ENCODE data around the gene ZSWIM6. TPM values are rescaled to one million over a fixed set of nuclear protein-coding genes. Genes with fewer than 3 reads are reported as not detected.

The ZSWIM6 gene
- total RNA-seq, 4 donors from 2014 or later, result 1.9 to 4.0 (median 3.0) TPM

DNA sequence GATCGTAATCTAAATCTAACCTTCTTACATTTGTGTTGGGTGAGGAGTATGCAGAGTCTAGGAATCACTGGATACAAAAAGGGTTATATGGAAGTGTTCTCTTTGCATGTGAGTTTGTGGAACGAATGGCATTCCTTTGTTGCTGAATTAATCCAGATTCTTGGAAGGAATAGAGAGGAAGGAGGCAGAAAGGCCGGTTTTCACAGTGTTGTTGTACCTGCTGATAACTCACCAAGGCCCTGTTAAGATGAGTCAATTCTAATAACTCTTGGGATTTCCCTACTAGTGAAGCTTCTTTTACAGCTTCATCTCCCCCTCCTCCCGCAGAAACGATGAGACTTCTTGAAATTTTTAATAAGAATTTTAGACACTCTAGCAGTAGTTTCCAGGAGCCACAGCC lies 84.0 kb downstream of the ZSWIM6 start:
- H3K4me1 ChIP-seq, result no peaks in the 10 kb centered on the region
- no peaks in the 10 kb centered on the region for H3K36me3 ChIP-seq
- no peak overlapping the region for H3K27ac ChIP-seq
- intact Hi-C loops (cut with DNase I; ENCODE audit: low total_unique reads) (no loop called here), in situ Hi-C loops (cut with MboI; ENCODE audit: low sequenced_read_pairs in 4 of 4) (loop anchor here in 2 of 4 donors (10.0 to 25.0 kb wide), 2 partner anchors 91 to 104 kb away; no protein-coding TSS in a partner anchor)
- H3K9me3 ChIP-seq, result no peaks in the 10 kb centered on the region
- DNase-seq, result no peak
- TF ChIP-seq, protein P1, sequence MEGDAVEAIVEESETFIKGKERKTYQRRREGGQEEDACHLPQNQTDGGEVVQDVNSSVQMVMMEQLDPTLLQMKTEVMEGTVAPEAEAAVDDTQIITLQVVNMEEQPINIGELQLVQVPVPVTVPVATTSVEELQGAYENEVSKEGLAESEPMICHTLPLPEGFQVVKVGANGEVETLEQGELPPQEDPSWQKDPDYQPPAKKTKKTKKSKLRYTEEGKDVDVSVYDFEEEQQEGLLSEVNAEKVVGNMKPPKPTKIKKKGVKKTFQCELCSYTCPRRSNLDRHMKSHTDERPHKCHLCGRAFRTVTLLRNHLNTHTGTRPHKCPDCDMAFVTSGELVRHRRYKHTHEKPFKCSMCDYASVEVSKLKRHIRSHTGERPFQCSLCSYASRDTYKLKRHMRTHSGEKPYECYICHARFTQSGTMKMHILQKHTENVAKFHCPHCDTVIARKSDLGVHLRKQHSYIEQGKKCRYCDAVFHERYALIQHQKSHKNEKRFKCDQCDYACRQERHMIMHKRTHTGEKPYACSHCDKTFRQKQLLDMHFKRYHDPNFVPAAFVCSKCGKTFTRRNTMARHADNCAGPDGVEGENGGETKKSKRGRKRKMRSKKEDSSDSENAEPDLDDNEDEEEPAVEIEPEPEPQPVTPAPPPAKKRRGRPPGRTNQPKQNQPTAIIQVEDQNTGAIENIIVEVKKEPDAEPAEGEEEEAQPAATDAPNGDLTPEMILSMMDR (IDR thresholded peaks at IDR 0.05 in 4 of 5, conservative IDR thresholded peaks at IDR 0.05 in 1 of 5), result no peak
- TF ChIP-seq POLR2A (IDR thresholded peaks at IDR 0.05), result no peak
- ATAC-seq, result no peak
- H3K27me3 ChIP-seq, result no peaks in the 10 kb centered on the region
- H3K4me3 ChIP-seq, result no peak overlapping the region

DNA sequence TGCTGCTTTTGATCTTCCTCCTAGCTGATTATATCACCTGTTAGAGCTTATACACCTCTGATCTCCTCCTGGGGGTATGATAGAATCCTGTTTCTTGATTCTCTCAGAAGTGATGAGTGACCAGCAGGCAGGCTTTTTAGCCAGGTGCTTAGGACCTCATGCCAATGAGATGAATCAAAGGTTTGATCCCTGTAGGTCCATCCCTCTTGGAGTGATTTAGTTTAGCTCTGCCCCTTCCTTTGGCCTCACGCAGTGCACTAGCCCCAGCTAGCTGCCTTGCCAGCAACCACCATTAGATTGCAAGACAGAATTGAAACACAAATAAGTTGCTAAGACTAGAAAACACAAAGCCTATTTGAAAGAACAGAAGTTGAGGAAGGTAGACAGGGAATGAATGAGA lies 84.4 kb downstream of the ZSWIM6 start:
- H3K4me1 ChIP-seq, result no peaks in the 10 kb centered on the region
- no peak for ATAC-seq
- H3K27ac ChIP-seq, result no peak overlapping the region
- H3K27me3 ChIP-seq, result no peaks in the 10 kb centered on the region
- intact Hi-C loops (cut with DNase I; ENCODE audit: low total_unique reads) (no loop called here), in situ Hi-C loops (cut with MboI; ENCODE audit: low sequenced_read_pairs in 4 of 4) (loop anchor here in 2 of 4 donors (10.0 to 25.0 kb wide), 2 partner anchors 92 to 104 kb away; no protein-coding TSS in a partner anchor)
- no peaks in the 10 kb centered on the region for H3K36me3 ChIP-seq
- TF ChIP-seq POLR2A (IDR thresholded peaks at IDR 0.05), result no peak
- TF ChIP-seq, protein P1 (IDR thresholded peaks at IDR 0.05 in 4 of 5, conservative IDR thresholded peaks at IDR 0.05 in 1 of 5), result no peak
- H3K4me3 ChIP-seq, result no peak overlapping the region
- DNase-seq, result no peak
- H3K9me3 ChIP-seq, result no peaks in the 10 kb centered on the region

DNA sequence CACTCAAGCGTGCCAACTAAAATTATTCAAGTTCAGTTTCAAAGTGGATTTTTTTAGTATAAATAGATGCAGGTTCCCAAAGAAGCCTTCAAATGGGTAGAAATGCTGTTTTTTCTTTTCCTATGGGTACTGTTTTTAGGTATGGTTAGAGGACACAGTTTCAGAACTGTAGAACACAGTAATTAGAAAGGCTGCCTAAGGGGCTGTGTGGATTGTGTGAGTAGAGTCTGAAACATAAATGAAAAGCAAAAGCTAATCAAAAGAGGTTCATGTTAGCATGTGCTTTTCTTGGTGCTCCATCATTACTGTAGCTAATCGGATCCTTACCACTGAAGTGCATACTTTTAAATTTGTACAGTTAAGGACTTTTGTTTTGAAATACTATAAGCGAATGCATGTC lies 85.3 kb downstream of the ZSWIM6 start:
- H3K9me3 ChIP-seq, result no peaks in the 10 kb centered on the region
- H3K27me3 ChIP-seq, result no peaks in the 10 kb centered on the region
- in situ Hi-C loops (cut with MboI; ENCODE audit: low sequenced_read_pairs in 4 of 4) (loop anchor here in 2 of 4 donors (10.0 to 25.0 kb wide), 2 partner anchors 93 to 105 kb away; no protein-coding TSS in a partner anchor), intact Hi-C loops (cut with DNase I; ENCODE audit: low total_unique reads) (no loop called here)
- H3K36me3 ChIP-seq, result no peaks in the 10 kb centered on the region
- H3K27ac ChIP-seq, result no peak overlapping the region
- ATAC-seq, result no peak
- DNase-seq, result no peak
- H3K4me1 ChIP-seq, result no peaks in the 10 kb centered on the region
- H3K4me3 ChIP-seq, result no peak overlapping the region
- TF ChIP-seq POLR2A (IDR thresholded peaks at IDR 0.05), result no peak
- TF ChIP-seq, protein P1 (IDR thresholded peaks at IDR 0.05 in 4 of 5, conservative IDR thresholded peaks at IDR 0.05 in 1 of 5), result no peak

DNA sequence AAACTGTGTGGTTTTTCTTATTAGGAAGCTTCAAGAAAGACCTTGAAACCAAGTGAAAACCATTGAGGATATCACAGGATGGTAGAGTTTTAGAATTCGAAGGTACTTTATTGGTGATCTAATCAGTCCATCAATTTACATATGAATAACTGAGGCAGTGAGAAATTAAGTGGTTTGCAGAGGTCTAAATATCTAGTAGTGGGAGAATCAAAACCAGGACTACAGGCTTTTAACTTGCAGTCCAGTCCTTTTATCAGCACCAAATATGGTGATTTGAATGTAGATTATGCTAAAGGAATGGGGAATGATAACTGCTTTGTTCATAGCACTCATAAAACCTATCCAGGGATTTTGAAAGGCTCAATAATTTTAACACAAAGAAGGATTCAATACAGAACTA lies 85.8 kb downstream of the ZSWIM6 start:
- intact Hi-C loops (cut with DNase I; ENCODE audit: low total_unique reads) (no loop called here), in situ Hi-C loops (cut with MboI; ENCODE audit: low sequenced_read_pairs in 4 of 4) (loop anchor here in 2 of 4 donors (10.0 to 25.0 kb wide), 2 partner anchors 93 to 106 kb away; no protein-coding TSS in a partner anchor)
- no peak overlapping the region for H3K4me3 ChIP-seq

More for the DNA sequence above, 85.8 kb downstream of the ZSWIM6 start:
- no peaks in the 10 kb centered on the region for H3K4me1 ChIP-seq
- DNase-seq, result no peak
- no peaks in the 10 kb centered on the region for H3K9me3 ChIP-seq
- H3K27ac ChIP-seq, result no peak overlapping the region
- H3K36me3 ChIP-seq, result no peaks in the 10 kb centered on the region
- no peaks in the 10 kb centered on the region for H3K27me3 ChIP-seq
- TF ChIP-seq, protein P1 (IDR thresholded peaks at IDR 0.05 in 4 of 5, conservative IDR thresholded peaks at IDR 0.05 in 1 of 5), result no peak
- no peak for TF ChIP-seq POLR2A (IDR thresholded peaks at IDR 0.05)
- ATAC-seq, result no peak
